HTERT RPE-1 (cell line): Measurements from ENCODE around the gene PCAT6.

Experiments
- in situ Hi-C: fragments of 300-500 bp; cut with MboI; formaldehyde crosslinking; loops from 4 replicates; pipeline ENCODE4 v1.14.3; 2020; ENCODE audit warnings: low sequenced_read_pairs

Gene PCAT6

GRCh38 chr1:202844259-202844658, 33.5 kb downstream of the PCAT6 start:
- in situ Hi-C loops: no loop called here

GRCh38 chr1:202844935-202845334, 34.2 kb downstream of the PCAT6 start:
- in situ Hi-C loops: no loop called here

- in situ Hi-C loops: no loop called here
These were observed 37.4 kb downstream of the PCAT6 start for GRCh38 chr1:202848191-202848542.

GRCh38 chr1:202850593-202851362, 40.0 kb downstream of the PCAT6 start:
- in situ Hi-C loops: no loop called here

- in situ Hi-C loops: no loop called here
These were observed 41.6 kb downstream of the PCAT6 start for GRCh38 chr1:202852163-202852904.

GRCh38 chr1:202854787-202855186, 44.0 kb downstream of the PCAT6 start:
- in situ Hi-C loops: no loop called here

- in situ Hi-C loops: no loop called here
These were observed 45.3 kb downstream of the PCAT6 start for GRCh38 chr1:202856014-202856413.

GRCh38 chr1:202857136-202857610, 46.4 kb downstream of the PCAT6 start:
- in situ Hi-C loops: no loop called here

- in situ Hi-C loops: no loop called here
These were observed 47.6 kb downstream of the PCAT6 start for GRCh38 chr1:202858331-202858730.

- in situ Hi-C loops: no loop called here
These were observed 48.1 kb downstream of the PCAT6 start for GRCh38 chr1:202858789-202859414.

GRCh38 chr1:202860744-202861419, 50.1 kb downstream of the PCAT6 start:
- in situ Hi-C loops: no loop called here
